Fibroblast of lung (primary cell): ENCODE data around the gene RAB34.

Experiments used
- CTCF ChIP-seq, 2 donors: IDR thresholded peaks in 1 of 2; conservative IDR thresholded peaks in 1 of 2; 1 replicate in 1 of 2; 2 replicates in 1 of 2; pipeline ENCODE4 v1.5.1; 2011 to 2012; ENCODE audit warnings: low read length in 2 of 2, control low read depth in 1 of 2, inconsistent platforms in 1 of 2, low read depth in 1 of 2, mild to moderate bottlenecking in 1 of 2
- EZH2 ChIP-seq: IDR thresholded peaks from 2 replicates; pipeline ENCODE4 v1.5.1; 2012; ENCODE audit warnings: low read length, control low read depth, mild to moderate bottlenecking; ENCODE audit errors: missing control alignments

GRCh38 chr17:28738680-28739384 is 21.2 kb upstream of the RAB34 start:
- TF ChIP-seq CTCF (conservative IDR thresholded peaks at IDR 0.05 in 1 of 2, IDR thresholded peaks at IDR 0.05 in 1 of 2; ENCODE audit: low read depth in 1 of 2, low read length in 2 of 2) (no peak), EZH2 (no peak)
